GM04504 (cell line): Measurements from ENCODE around the gene OR2K2.
"Not testable (repeated sequence)": the region's sequence is repeated elsewhere in the genome, so short reads cannot be mapped to it uniquely, and the experiment has no call there.

Experiments
- DNase-seq: peaks from one replicate; pipeline ENCODE4 v3.0.0-alpha.2; 2012; ENCODE audit warnings: low read depth

OR2K2 gene

GRCh38 chr9:111298111-111298510, 31.9 kb downstream of the OR2K2 start:
- no peak for DNase-seq

- no peak for DNase-seq
Observed at GRCh38 chr9:111297066-111297824, 32.8 kb downstream of the OR2K2 start.

- no peak for DNase-seq
Observed at GRCh38 chr9:111294691-111295451, 35.2 kb downstream of the OR2K2 start.

- peak; percentile 47 for DNase-seq
Observed at GRCh38 chr9:111287127-111287526, 42.9 kb downstream of the OR2K2 start.

- DNase-seq: no peak
Observed at GRCh38 chr9:111284703-111285102, 45.3 kb downstream of the OR2K2 start.

- peak; percentile 7 for DNase-seq
Observed at GRCh38 chr9:111282845-111283244, 47.2 kb downstream of the OR2K2 start.

GRCh38 chr9:111280795-111281194, 49.2 kb downstream of the OR2K2 start:
- not testable (repeated sequence) for DNase-seq
